Measurements from ENCODE around the gene CHRM3.

CHRM3 gene

GRCh38 chr1:239392271-239392670, 5.9 kb downstream of the CHRM3 start:
- no peaks in the 10 kb centered on the region for H3K9me3 ChIP-seq (ENCODE audit: severe bottlenecking)
- H3K36me3 ChIP-seq (ENCODE audit: low read depth) = no peaks in the 10 kb centered on the region
- no peak overlapping the region for H3K4me3 ChIP-seq (ENCODE audit: severe bottlenecking)
- DNase-seq (ENCODE audit: low spot score) = no peak
- no peak for TF ChIP-seq CTCF (IDR thresholded peaks at IDR 0.05; ENCODE audit: poor library complexity, severe bottlenecking)
- no peak for ATAC-seq (ENCODE audit: low read depth)
- H3K4me1 ChIP-seq (ENCODE audit: insufficient read depth, poor library complexity, severe bottlenecking) = no peaks in the 10 kb centered on the region
- H3K27me3 ChIP-seq (ENCODE audit: insufficient read depth, poor library complexity, severe bottlenecking) = peaks cover 26% of the 10 kb centered on the region
- no peak overlapping the region for H3K27ac ChIP-seq (ENCODE audit: poor library complexity, severe bottlenecking)

GRCh38 chr1:239394107-239394506, 7.7 kb downstream of the CHRM3 start:
- H3K27ac ChIP-seq (ENCODE audit: poor library complexity, severe bottlenecking) = no peak overlapping the region
- TF ChIP-seq CTCF (IDR thresholded peaks at IDR 0.05; ENCODE audit: poor library complexity, severe bottlenecking) = no peak
- DNase-seq (ENCODE audit: low spot score) (no peak), ATAC-seq (ENCODE audit: low read depth) (no peak)
- no peaks in the 10 kb centered on the region for H3K4me1 ChIP-seq (ENCODE audit: insufficient read depth, poor library complexity, severe bottlenecking)
- H3K27me3 ChIP-seq (ENCODE audit: insufficient read depth, poor library complexity, severe bottlenecking) = peaks cover 7% of the 10 kb centered on the region
- H3K9me3 ChIP-seq (ENCODE audit: severe bottlenecking) = no peaks in the 10 kb centered on the region
- H3K36me3 ChIP-seq (ENCODE audit: low read depth) = no peaks in the 10 kb centered on the region
- no peak overlapping the region for H3K4me3 ChIP-seq (ENCODE audit: severe bottlenecking)

- TF ChIP-seq CTCF (IDR thresholded peaks at IDR 0.05; ENCODE audit: poor library complexity, severe bottlenecking) = no peak
- H3K4me1 ChIP-seq (ENCODE audit: insufficient read depth, poor library complexity, severe bottlenecking) = no peaks in the 10 kb centered on the region
- H3K9me3 ChIP-seq (ENCODE audit: severe bottlenecking) = no peaks in the 10 kb centered on the region
- no peaks in the 10 kb centered on the region for H3K36me3 ChIP-seq (ENCODE audit: low read depth)
- no peaks in the 10 kb centered on the region for H3K27me3 ChIP-seq (ENCODE audit: insufficient read depth, poor library complexity, severe bottlenecking)
- ATAC-seq (ENCODE audit: low read depth) (no peak), DNase-seq (ENCODE audit: low spot score) (no peak)
- H3K4me3 ChIP-seq (ENCODE audit: severe bottlenecking) = no peak overlapping the region
- no peak overlapping the region for H3K27ac ChIP-seq (ENCODE audit: poor library complexity, severe bottlenecking)
These were observed 27.5 kb downstream of the CHRM3 start for GRCh38 chr1:239413916-239414315.

GRCh38 chr1:239417221-239417620, 30.9 kb downstream of the CHRM3 start:
- no peaks in the 10 kb centered on the region for H3K4me1 ChIP-seq (ENCODE audit: insufficient read depth, poor library complexity, severe bottlenecking)
- no peaks in the 10 kb centered on the region for H3K27me3 ChIP-seq (ENCODE audit: insufficient read depth, poor library complexity, severe bottlenecking)
- H3K27ac ChIP-seq (ENCODE audit: poor library complexity, severe bottlenecking) = no peak overlapping the region
- no peak for TF ChIP-seq CTCF (IDR thresholded peaks at IDR 0.05; ENCODE audit: poor library complexity, severe bottlenecking)
- H3K36me3 ChIP-seq (ENCODE audit: low read depth) = no peaks in the 10 kb centered on the region
- ATAC-seq (ENCODE audit: low read depth) (no peak), DNase-seq (ENCODE audit: low spot score) (no peak)
- no peaks in the 10 kb centered on the region for H3K9me3 ChIP-seq (ENCODE audit: severe bottlenecking)
- H3K4me3 ChIP-seq (ENCODE audit: severe bottlenecking) = no peak overlapping the region

GRCh38 chr1:239417986-239418640, 31.7 kb downstream of the CHRM3 start:
- DNase-seq (ENCODE audit: low spot score) (no peak), ATAC-seq (ENCODE audit: low read depth) (no peak)
- H3K9me3 ChIP-seq (ENCODE audit: severe bottlenecking) = no peaks in the 10 kb centered on the region
- H3K4me1 ChIP-seq (ENCODE audit: insufficient read depth, poor library complexity, severe bottlenecking) = no peaks in the 10 kb centered on the region
- no peaks in the 10 kb centered on the region for H3K36me3 ChIP-seq (ENCODE audit: low read depth)
- no peak overlapping the region for H3K4me3 ChIP-seq (ENCODE audit: severe bottlenecking)
- no peaks in the 10 kb centered on the region for H3K27me3 ChIP-seq (ENCODE audit: insufficient read depth, poor library complexity, severe bottlenecking)
- H3K27ac ChIP-seq (ENCODE audit: poor library complexity, severe bottlenecking) = no peak overlapping the region
- no peak for TF ChIP-seq CTCF (IDR thresholded peaks at IDR 0.05; ENCODE audit: poor library complexity, severe bottlenecking)
